Measurements from ENCODE around the gene RUNX1. TPM values are rescaled to one million over a fixed set of nuclear protein-coding genes. Genes with fewer than 3 reads are reported as not detected.

The RUNX1 gene
- total and polyA plus RNA-seq, 4 experiments from 2014 or later = 6.0 to 96.3 (median 56.4) TPM

DNA sequence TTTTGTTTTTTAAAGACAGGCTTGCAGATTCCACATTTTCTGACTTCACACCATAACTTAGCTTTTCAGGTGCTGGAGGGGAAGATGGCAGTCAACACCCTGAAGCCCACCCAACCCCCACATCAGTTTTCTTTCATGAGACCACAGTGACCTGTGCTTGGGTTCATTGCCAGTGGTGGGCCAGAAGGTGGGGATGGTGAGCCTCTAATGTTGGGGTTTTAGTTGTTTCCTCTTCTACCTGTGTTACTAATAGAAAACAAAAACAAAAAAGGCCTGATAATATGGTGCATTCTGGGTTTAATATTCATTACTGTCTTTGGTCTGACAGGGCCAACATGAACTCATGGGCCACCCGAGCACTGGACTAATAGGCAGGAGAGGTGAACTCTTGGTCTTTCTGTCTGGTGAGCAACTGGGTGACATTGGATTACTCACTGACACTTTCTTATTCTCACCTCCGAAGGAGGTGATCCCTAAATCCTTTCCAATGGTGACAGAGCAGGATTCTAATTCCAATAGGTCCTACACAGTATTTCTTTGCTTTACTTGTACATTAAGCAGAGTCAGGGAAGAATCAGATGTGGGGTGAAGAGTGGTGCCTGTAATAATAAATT is 247.5 kb downstream of the RUNX1 start:
- intact Hi-C loops (cut with micrococcal nuclease) = loop anchor here (1.0 kb wide), 1 partner anchor 599 kb away; no protein-coding TSS in a partner anchor
- Mint-ChIP-seq H3K27me3 (no peaks in the 10 kb centered on the region), H3K4me3 (no peak overlapping the region), H3K4me1 (peaks cover 17 to 32% (median 21%) of the 10 kb centered on the region in 4 donors), H3K9me3 (no peaks in the 10 kb centered on the region), H3K27ac (peak overlapping the region in 6 of 7 donors; percentile 6 to 72 (median 57)), H3K36me3 (peaks cover 34 to 68% of the 10 kb centered on the region in 2 donors)
- H3K27ac ChIP-seq (ENCODE audit: low read depth, low read length) = no peak overlapping the region
- no peaks in the 10 kb centered on the region for H3K9me3 ChIP-seq (ENCODE audit: control insufficient read depth in 1 of 2, low read length in 2 of 2)
- no peak for DNase-seq
- no peaks in the 10 kb centered on the region for H3K4me1 ChIP-seq (ENCODE audit: insufficient read depth, low read length)
- H3K27me3 ChIP-seq (ENCODE audit: insufficient read depth, low read length) = no peaks in the 10 kb centered on the region
- H3K4me3 ChIP-seq (ENCODE audit: low read length in 2 of 2) = no peak overlapping the region
- H3K36me3 ChIP-seq (ENCODE audit: insufficient read depth, low read length) = peaks cover 53% of the 10 kb centered on the region
- CTCF ChIA-PET (ENCODE audit: partially characterized antibody) = interaction anchor here (1.0 to 1.5 kb wide), 3 partner anchors 595 to 1227 kb away, joined by 3 to 4 read pairs (median 4); no protein-coding TSS in a partner anchor
- POLR2A ChIA-PET (ENCODE audit: partially characterized antibody) = no interaction called here

DNA sequence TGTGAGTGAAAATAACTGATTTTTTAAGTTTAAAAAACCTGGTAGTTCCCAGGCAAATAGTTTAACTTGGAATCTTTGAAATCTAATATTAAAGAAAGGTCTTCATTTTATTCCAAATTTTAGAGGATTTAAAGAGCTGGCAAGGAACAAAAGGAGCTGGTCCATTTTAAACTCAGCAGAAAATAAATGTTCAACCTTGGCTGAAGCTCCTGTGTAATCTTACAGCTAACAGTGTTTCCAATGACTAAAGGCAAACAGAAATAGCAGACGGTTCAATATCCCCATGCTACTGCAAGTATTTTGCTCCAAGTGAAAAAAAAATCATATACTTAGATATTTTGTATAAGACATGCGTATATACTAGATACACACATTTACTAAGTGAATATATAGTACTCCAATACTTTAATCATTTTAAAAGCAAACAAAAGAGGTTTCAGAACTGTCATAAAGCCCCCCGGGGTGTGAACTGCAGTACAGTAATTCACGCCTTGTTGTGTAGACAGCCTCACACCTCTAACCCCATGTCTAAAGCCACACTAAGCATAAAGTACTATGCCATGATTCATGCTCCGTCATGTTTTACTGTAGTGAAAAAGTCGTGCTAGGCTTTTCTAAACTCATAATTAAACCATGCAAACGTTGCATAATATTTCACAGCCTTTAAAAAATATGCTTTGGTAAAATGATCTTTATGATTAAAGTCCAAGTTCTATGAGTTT is 248.1 kb downstream of the RUNX1 start:
- Histone ChIP-seq H3K9me3 (ENCODE audit: control insufficient read depth in 1 of 2, low read length in 2 of 2) (no peaks in the 10 kb centered on the region), H3K27ac (ENCODE audit: low read depth, low read length) (no peak overlapping the region), H3K4me3 (ENCODE audit: low read length in 2 of 2) (no peak overlapping the region), H3K27me3 (ENCODE audit: insufficient read depth, low read length) (no peaks in the 10 kb centered on the region), H3K36me3 (ENCODE audit: insufficient read depth, low read length) (peaks cover 60% of the 10 kb centered on the region), H3K4me1 (ENCODE audit: insufficient read depth, low read length) (no peaks in the 10 kb centered on the region)
- Mint-ChIP-seq H3K27ac (peak overlapping the region in 2 of 7 donors; percentile 41 to 60), H3K27me3 (no peaks in the 10 kb centered on the region), H3K36me3 (peaks cover 36 to 69% of the 10 kb centered on the region in 2 donors), H3K4me3 (no peak overlapping the region), H3K4me1 (peaks cover 13 to 27% (median 16%) of the 10 kb centered on the region in 4 donors), H3K9me3 (no peaks in the 10 kb centered on the region)
- DNase-seq = no peak
- CTCF ChIA-PET (ENCODE audit: partially characterized antibody) = interaction anchor here (0.9 to 1.4 kb wide), 4 partner anchors 14 to 599 kb away, joined by 3 to 4 read pairs (median 4); no protein-coding TSS in a partner anchor
- POLR2A ChIA-PET (ENCODE audit: partially characterized antibody) = no interaction called here
- intact Hi-C loops (cut with micrococcal nuclease) = loop anchor here (1.0 kb wide), 1 partner anchor 599 kb away; no protein-coding TSS in a partner anchor

DNA sequence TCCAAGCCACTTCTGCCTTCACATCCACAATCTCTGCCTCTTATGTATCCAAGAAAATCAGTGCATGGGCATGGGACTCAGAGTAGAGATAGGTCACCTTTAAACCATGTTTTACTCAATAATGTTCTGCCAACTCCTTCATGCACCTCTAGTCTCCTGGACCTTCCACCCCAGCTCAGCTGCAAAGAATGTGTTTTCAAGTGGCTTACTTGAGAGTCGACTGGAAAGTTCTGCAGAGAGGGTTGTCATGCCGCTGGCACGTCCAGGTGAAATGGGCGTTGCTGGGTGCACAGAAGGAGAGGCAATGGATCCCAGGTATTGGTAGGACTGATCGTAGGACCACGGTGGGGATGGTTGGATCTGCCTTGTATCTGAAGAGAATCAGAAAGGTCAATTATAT is 250.0 kb downstream of the RUNX1 start:
- H3K36me3 ChIP-seq (ENCODE audit: insufficient read depth, low read length) = peaks cover 72% of the 10 kb centered on the region
- peaks cover 1 to 12% (median 4%) of the 10 kb centered on the region in 4 donors for H3K4me1 Mint-ChIP-seq
- ChIA-PET CTCF (ENCODE audit: partially characterized antibody) (no interaction called here), POLR2A (ENCODE audit: partially characterized antibody) (no interaction called here)
- H3K9me3 Mint-ChIP-seq = no peaks in the 10 kb centered on the region
- no peak overlapping the region for H3K4me3 ChIP-seq (ENCODE audit: low read length in 2 of 2)
- DNase-seq = no peak
- no peak overlapping the region for H3K27ac ChIP-seq (ENCODE audit: low read depth, low read length)
- intact Hi-C loops (cut with micrococcal nuclease) = no loop called here
- peak overlapping the region in 5 of 7 donors; percentile 6 to 81 (median 62) for H3K27ac Mint-ChIP-seq
- H3K27me3 ChIP-seq (ENCODE audit: insufficient read depth, low read length) = no peaks in the 10 kb centered on the region
- peaks cover 53 to 81% of the 10 kb centered on the region in 2 donors for H3K36me3 Mint-ChIP-seq
- no peaks in the 10 kb centered on the region for H3K9me3 ChIP-seq (ENCODE audit: control insufficient read depth in 1 of 2, low read length in 2 of 2)
- no peaks in the 10 kb centered on the region for H3K4me1 ChIP-seq (ENCODE audit: insufficient read depth, low read length)
- no peak overlapping the region for H3K4me3 Mint-ChIP-seq
- H3K27me3 Mint-ChIP-seq = no peaks in the 10 kb centered on the region

DNA sequence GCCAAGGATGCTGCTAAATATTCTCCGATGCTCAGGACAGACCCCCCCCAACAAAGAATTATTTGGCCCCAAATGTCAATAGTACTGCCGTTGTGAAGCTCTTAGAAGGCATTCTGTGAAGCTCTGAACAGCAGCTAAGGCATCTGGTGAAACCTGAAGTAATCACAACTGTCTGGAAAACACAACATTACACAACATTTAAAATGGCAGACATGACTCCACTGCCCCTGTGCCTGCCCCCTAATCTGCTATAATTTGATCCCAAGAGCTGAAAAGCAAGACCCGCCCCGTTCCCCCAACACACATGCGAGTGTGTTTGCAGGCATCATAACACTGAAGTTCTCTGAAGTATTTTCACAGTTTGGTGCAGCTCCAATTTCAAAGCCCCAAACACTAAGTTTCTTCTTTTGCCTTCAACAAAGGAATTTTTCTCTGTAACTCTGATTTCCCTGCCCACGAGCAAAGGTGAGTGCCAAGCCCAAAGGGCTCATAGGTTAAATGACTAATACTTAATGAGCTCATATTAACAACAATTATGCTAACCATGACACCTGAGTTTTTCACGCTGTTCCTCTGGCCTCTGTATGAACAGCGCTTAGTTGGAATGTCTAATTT is 251.1 kb downstream of the RUNX1 start:
- H3K4me3 Mint-ChIP-seq = no peak overlapping the region
- H3K36me3 Mint-ChIP-seq = peaks cover 53 to 76% of the 10 kb centered on the region in 2 donors
- ChIA-PET CTCF (ENCODE audit: partially characterized antibody) (no interaction called here), POLR2A (ENCODE audit: partially characterized antibody) (no interaction called here)
- intact Hi-C loops (cut with micrococcal nuclease) = no loop called here
- peaks cover 70% of the 10 kb centered on the region for H3K36me3 ChIP-seq (ENCODE audit: insufficient read depth, low read length)
- no peaks in the 10 kb centered on the region for H3K27me3 Mint-ChIP-seq
- no peaks in the 10 kb centered on the region for H3K27me3 ChIP-seq (ENCODE audit: insufficient read depth, low read length)
- no peaks in the 10 kb centered on the region for H3K9me3 Mint-ChIP-seq
- peak overlapping the region in 4 of 7 donors; percentile 3 to 79 (median 26) for H3K27ac Mint-ChIP-seq
- no peak overlapping the region for H3K27ac ChIP-seq (ENCODE audit: low read depth, low read length)
- peaks cover 0 to 6% (median 2%) of the 10 kb centered on the region in 4 donors for H3K4me1 Mint-ChIP-seq
- no peaks in the 10 kb centered on the region for H3K4me1 ChIP-seq (ENCODE audit: insufficient read depth, low read length)
- H3K4me3 ChIP-seq (ENCODE audit: low read length in 2 of 2) = no peak overlapping the region
- no peaks in the 10 kb centered on the region for H3K9me3 ChIP-seq (ENCODE audit: control insufficient read depth in 1 of 2, low read length in 2 of 2)
- DNase-seq = no peak

DNA sequence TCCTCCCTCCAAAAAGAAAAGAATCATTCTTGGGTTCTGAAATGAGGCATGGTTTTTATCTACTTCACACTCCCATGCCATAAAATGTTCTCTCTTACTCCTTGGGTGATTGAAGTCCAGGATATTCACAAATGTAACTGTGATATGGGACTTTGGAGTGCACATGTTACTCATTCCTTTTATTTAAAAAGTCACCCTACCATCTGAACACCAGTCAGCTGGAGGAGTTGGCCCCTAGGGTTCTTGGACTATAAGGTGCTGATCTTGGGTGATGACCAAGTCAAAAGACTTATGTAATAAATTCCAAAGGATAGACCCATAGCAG is 251.9 kb downstream of the RUNX1 start:
- no peak overlapping the region for H3K4me3 ChIP-seq (ENCODE audit: low read length in 2 of 2)
- Mint-ChIP-seq H3K4me1 (peaks cover 0 to 3% (median 0%) of the 10 kb centered on the region in 4 donors), H3K4me3 (no peak overlapping the region), H3K27me3 (no peaks in the 10 kb centered on the region), H3K27ac (peak overlapping the region in 4 of 7 donors; percentile 27 to 53 (median 32)), H3K36me3 (peaks cover 61 to 77% of the 10 kb centered on the region in 2 donors), H3K9me3 (no peaks in the 10 kb centered on the region)
- no peak for DNase-seq
- ChIA-PET POLR2A (ENCODE audit: partially characterized antibody) (no interaction called here), CTCF (ENCODE audit: partially characterized antibody) (no interaction called here)
- no peaks in the 10 kb centered on the region for H3K9me3 ChIP-seq (ENCODE audit: control insufficient read depth in 1 of 2, low read length in 2 of 2)
- peaks cover 73% of the 10 kb centered on the region for H3K36me3 ChIP-seq (ENCODE audit: insufficient read depth, low read length)
- no peaks in the 10 kb centered on the region for H3K4me1 ChIP-seq (ENCODE audit: insufficient read depth, low read length)
- no peak overlapping the region for H3K27ac ChIP-seq (ENCODE audit: low read depth, low read length)
- no peaks in the 10 kb centered on the region for H3K27me3 ChIP-seq (ENCODE audit: insufficient read depth, low read length)
- intact Hi-C loops (cut with micrococcal nuclease) = no loop called here

DNA sequence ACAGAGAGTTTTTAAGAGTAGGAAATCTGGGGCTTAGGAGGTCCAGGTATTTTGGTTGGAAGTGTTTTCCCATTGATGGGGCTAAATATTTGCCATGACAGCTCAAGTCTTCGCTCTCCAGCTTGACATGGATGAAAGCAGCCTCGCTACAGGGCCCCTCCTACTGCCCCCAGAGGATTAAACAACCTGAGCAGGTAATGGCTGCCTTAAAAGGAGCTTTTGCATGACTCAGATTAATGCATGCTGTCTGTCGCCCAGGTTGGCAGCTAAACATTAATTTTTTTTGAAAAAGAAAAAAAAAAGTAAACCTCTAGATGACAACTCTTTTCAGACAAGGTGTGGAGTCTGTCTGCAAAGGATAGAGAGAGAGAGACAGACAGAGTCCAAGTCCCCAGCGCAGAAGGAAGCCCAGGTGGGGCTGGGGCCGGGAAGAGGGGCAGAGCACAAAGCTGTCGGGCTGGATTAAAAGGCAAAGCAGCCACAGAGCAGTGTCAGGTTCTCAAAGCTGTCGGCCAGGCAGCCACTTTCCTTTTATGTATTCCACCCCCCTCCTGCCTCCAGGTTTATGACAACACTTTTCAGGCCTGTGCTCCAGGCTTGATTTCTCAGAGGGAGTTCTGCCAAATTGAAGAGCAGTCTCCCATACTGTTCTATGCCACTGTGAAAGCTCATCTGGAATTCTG is 252.4 kb downstream of the RUNX1 start:
- Mint-ChIP-seq H3K9me3 (no peaks in the 10 kb centered on the region), H3K4me1 (peaks cover 0 to 1% (median 0%) of the 10 kb centered on the region in 4 donors), H3K4me3 (no peak overlapping the region), H3K27me3 (no peaks in the 10 kb centered on the region), H3K27ac (peak overlapping the region in 4 of 7 donors; percentile 27 to 68 (median 40)), H3K36me3 (peaks cover 61 to 73% of the 10 kb centered on the region in 2 donors)
- no peak for DNase-seq
- intact Hi-C loops (cut with micrococcal nuclease) = no loop called here
- Histone ChIP-seq H3K9me3 (ENCODE audit: control insufficient read depth in 1 of 2, low read length in 2 of 2) (no peaks in the 10 kb centered on the region), H3K27ac (ENCODE audit: low read depth, low read length) (no peak overlapping the region), H3K36me3 (ENCODE audit: insufficient read depth, low read length) (peaks cover 68% of the 10 kb centered on the region), H3K27me3 (ENCODE audit: insufficient read depth, low read length) (no peaks in the 10 kb centered on the region), H3K4me3 (ENCODE audit: low read length in 2 of 2) (no peak overlapping the region), H3K4me1 (ENCODE audit: insufficient read depth, low read length) (no peaks in the 10 kb centered on the region)
- POLR2A ChIA-PET (ENCODE audit: partially characterized antibody) = no interaction called here
- CTCF ChIA-PET (ENCODE audit: partially characterized antibody) = no interaction called here
